Measurements from ENCODE around the gene SAYSD1.

Gene SAYSD1

DNA sequence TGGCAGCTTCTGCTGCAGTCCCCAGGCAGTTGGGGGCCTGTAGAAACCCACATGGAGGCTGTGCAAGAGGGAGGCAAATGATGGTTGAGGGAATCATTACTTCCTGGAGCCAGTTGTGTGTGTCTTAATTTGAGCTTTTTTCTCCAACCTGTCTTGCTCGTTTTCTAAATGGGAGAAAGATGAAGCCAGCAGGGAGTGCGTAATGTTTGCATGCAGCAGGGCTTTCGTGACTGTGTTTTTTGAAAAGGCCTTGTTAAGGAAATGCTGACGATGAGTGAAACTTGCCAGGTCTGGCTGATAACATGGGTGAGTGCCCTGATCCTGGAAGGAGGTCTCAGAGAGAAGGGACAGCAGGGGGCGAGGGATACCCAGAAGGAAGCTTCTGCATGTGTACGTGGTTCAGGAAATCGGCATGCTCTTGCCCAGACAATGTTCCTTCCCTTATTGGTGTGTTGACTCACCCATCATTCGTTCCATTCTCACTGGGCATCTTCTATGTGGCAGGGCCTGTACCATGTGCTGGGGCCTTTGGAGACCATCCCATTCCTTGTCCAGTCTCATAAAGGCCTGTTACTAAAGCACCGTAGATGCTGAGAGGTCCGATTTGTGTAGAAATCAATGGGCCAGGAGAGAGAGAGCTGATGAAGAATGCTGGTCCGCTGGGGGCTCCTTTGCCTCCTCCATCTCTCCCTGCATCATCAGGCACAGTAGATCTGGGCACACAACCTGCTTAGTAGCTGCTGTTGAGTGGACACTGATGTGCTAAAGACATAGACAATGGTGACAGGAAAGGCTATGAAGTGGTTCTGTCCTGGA is 39.0 kb downstream of the SAYSD1 start:
- TF ChIP-seq POLR2AphosphoS5 (IDR thresholded peaks at IDR 0.05; ENCODE audit: low read depth, low read length) (no peak), TAF1 (IDR thresholded peaks at IDR 0.05; ENCODE audit: borderline replicate concordance, insufficient read depth, low read length) (no peak), FOXP2 (optimal IDR thresholded peaks at IDR 0.05; ENCODE audit: borderline replicate concordance, extremely low read depth, extremely low read length, insufficient read depth) (no peak), SIN3A (IDR thresholded peaks at IDR 0.05; ENCODE audit: borderline replicate concordance, insufficient read depth, low read length) (no peak)
- TF ChIP-seq, protein P1, sequence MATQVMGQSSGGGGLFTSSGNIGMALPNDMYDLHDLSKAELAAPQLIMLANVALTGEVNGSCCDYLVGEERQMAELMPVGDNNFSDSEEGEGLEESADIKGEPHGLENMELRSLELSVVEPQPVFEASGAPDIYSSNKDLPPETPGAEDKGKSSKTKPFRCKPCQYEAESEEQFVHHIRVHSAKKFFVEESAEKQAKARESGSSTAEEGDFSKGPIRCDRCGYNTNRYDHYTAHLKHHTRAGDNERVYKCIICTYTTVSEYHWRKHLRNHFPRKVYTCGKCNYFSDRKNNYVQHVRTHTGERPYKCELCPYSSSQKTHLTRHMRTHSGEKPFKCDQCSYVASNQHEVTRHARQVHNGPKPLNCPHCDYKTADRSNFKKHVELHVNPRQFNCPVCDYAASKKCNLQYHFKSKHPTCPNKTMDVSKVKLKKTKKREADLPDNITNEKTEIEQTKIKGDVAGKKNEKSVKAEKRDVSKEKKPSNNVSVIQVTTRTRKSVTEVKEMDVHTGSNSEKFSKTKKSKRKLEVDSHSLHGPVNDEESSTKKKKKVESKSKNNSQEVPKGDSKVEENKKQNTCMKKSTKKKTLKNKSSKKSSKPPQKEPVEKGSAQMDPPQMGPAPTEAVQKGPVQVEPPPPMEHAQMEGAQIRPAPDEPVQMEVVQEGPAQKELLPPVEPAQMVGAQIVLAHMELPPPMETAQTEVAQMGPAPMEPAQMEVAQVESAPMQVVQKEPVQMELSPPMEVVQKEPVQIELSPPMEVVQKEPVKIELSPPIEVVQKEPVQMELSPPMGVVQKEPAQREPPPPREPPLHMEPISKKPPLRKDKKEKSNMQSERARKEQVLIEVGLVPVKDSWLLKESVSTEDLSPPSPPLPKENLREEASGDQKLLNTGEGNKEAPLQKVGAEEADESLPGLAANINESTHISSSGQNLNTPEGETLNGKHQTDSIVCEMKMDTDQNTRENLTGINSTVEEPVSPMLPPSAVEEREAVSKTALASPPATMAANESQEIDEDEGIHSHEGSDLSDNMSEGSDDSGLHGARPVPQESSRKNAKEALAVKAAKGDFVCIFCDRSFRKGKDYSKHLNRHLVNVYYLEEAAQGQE (IDR thresholded peaks at IDR 0.05; ENCODE audit: insufficient read depth in 1 of 2, low read depth in 2 of 2, low read length in 2 of 2), result no peak

DNA sequence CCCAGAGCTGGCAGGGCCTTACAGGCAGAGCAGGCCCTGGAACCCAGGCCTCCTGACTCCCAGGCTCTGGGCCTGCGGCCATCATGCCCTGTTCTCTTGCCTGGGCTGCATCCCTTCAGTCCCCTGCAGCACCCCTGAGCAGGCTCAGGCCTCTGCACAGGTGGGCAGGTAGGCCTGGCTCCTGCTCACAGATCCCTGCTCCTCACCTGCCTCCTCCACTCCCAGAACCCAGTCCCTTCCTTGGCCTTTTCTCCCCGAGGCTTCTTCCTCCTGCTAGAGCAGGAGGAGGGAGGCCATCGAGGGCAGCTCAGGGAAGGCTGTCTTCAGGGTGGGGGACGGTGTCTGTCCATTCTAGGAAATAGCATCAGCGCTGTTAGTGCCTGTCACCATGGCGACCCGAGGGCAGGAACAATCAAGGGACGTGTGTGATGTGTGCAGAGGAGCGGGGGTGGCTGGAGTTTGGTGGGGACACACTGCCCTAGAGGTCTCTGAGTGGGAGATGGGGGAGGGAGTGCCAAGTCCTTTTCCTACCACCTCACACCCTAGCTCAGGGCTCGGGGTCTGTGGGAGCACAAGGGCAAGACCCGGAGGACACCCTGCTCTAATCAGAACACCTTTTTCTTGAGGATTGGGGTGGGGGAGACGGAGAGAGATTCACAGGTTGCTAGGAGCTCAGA is 39.8 kb downstream of the SAYSD1 start:
- TF ChIP-seq TAF1 (IDR thresholded peaks at IDR 0.05; ENCODE audit: borderline replicate concordance, insufficient read depth, low read length), result no peak
- no peak for TF ChIP-seq POLR2AphosphoS5 (IDR thresholded peaks at IDR 0.05; ENCODE audit: low read depth, low read length)
- no peak for TF ChIP-seq FOXP2 (optimal IDR thresholded peaks at IDR 0.05; ENCODE audit: borderline replicate concordance, extremely low read depth, extremely low read length, insufficient read depth)
- TF ChIP-seq, protein P1 (IDR thresholded peaks at IDR 0.05; ENCODE audit: insufficient read depth in 1 of 2, low read depth in 2 of 2, low read length in 2 of 2), result no peak
- no peak for TF ChIP-seq SIN3A (IDR thresholded peaks at IDR 0.05; ENCODE audit: borderline replicate concordance, insufficient read depth, low read length)

DNA sequence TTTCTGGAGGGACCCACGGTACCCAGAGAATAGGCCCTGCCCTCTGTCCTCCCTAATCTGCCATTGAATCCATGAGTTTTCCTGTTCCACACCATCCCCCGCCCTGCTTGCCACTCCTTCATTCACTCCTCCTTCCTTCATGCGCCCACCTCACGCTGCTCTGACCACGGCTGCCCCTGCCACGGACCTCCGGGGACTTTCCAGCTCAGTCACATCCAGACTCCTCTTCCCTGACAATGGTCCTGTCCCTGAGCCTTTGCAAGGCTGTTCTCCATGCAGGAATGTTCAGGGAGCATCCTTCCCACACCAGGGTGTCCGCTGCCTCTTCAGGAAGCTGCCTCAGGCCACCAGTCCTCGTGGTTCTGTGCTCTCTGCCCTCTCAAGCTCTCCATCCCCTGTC is 40.5 kb downstream of the SAYSD1 start:
- TF ChIP-seq, protein P1 (IDR thresholded peaks at IDR 0.05; ENCODE audit: insufficient read depth in 1 of 2, low read depth in 2 of 2, low read length in 2 of 2), result no peak
- no peak for TF ChIP-seq TAF1 (IDR thresholded peaks at IDR 0.05; ENCODE audit: borderline replicate concordance, insufficient read depth, low read length)
- TF ChIP-seq POLR2AphosphoS5 (IDR thresholded peaks at IDR 0.05; ENCODE audit: low read depth, low read length), result no peak
- TF ChIP-seq FOXP2 (optimal IDR thresholded peaks at IDR 0.05; ENCODE audit: borderline replicate concordance, extremely low read depth, extremely low read length, insufficient read depth), result no peak
- no peak for TF ChIP-seq SIN3A (IDR thresholded peaks at IDR 0.05; ENCODE audit: borderline replicate concordance, insufficient read depth, low read length)

DNA sequence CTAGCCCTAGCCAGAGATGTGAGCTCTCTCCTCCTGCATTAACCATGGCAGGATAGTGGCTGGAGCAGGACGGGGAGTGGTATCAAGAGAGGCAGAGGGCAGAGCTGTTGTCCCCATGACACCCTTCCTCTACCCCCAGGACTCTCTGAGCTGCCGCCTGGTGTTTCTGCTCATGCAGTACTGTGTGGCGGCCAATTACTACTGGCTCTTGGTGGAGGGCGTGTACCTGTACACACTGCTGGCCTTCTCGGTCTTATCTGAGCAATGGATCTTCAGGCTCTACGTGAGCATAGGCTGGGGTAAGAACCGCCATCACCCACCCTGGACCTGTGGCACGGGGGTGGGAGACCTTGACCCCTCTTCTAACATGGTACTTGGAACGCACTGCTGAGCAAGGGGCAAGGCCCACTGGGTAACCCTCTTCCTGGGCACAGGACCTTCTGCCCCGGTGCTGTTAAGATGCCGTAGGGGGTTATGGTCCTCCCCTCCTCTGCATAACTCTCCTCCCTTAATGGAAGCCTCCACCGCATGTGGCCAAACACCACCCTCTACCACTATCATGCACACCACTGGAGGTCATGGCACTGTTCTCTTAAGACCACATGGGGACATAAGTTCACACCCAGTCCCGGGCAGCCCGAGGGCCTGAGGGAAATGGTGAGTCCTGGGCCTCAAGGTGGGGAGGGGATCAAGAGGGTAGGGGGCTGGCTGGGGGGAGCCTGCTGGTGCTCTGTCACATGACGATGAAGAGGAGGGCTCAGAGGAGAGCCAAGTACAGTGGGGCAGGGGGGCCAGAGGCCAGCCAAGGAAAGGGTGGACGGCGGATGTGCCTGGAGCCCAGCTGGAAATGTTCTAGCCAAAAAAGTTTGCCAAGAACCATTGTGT is 41.3 kb downstream of the SAYSD1 start:
- no peak for TF ChIP-seq FOXP2 (optimal IDR thresholded peaks at IDR 0.05; ENCODE audit: borderline replicate concordance, extremely low read depth, extremely low read length, insufficient read depth)
- TF ChIP-seq, protein P1 (IDR thresholded peaks at IDR 0.05; ENCODE audit: insufficient read depth in 1 of 2, low read depth in 2 of 2, low read length in 2 of 2), result no peak
- no peak for TF ChIP-seq TAF1 (IDR thresholded peaks at IDR 0.05; ENCODE audit: borderline replicate concordance, insufficient read depth, low read length)
- no peak for TF ChIP-seq SIN3A (IDR thresholded peaks at IDR 0.05; ENCODE audit: borderline replicate concordance, insufficient read depth, low read length)
- TF ChIP-seq POLR2AphosphoS5 (IDR thresholded peaks at IDR 0.05; ENCODE audit: low read depth, low read length), result no peak

Data from PFSK-1 (cell line).